NCI-H1930 (cell line): ENCODE results near the gene VPS39.

Source experiments
- DNase-seq, 2 experiments: peaks; one replicate each; lab custom pipeline; 2025; lab: John Stamatoyannopoulos, UW

VPS39 gene

DNA sequence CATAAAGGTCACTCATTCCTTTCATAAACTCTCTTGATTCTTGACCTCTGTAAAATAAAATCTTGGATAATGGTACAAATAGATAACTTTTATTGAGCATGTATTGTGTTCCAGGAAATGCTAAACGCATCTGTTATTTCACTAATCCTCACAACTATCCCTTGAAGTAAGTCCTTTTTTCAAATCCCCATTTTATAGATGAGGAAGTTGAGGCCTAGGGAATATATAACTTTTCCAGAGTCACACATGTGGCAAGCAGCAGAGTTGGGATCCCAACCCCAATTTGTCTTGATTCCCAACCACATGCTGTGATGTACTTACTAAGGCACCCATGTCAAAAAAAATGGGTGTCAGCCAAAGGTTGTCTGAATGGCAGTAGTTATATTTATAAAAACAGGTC is 6.3 kb downstream of the VPS39 start:
- DNase-seq: no peak

DNA sequence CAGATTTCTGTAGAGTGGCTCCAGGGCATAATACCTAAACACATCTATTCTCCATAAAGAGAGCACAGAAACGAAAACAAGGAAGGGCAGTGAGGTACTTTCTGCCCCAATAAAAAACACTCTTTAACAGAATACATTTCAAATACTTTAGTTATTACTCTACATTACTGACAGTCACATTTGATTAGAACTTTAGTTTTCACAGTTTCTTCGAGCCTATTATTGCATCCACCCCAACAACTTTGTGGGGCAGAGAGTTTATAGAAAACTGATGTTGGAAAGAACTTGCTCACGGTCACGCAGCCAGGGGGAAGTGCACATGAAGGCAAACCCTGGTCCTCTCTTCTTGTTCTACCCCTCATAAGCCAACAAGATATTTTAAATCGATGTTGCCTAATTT is 9.0 kb downstream of the VPS39 start:
- no peak for DNase-seq

DNA sequence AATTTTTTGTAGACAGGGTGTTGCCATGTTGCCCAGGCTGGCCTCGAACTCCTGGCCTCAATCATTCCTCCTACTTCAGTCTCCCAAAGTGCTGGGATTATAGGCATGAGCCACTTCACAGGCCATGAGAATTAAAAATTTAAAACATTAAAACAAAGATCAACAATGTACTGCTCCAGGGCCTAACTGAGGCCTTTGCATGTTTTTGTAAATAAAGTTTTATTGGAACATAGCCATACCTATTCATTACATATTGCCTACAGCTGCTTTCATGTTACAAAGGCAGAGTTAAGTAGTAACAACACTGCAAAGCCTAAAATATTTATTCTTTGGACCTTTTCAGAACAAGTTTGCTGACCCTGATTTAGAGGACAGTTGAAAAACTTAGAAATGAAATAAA is 9.6 kb downstream of the VPS39 start:
- DNase-seq: no peak

DNA sequence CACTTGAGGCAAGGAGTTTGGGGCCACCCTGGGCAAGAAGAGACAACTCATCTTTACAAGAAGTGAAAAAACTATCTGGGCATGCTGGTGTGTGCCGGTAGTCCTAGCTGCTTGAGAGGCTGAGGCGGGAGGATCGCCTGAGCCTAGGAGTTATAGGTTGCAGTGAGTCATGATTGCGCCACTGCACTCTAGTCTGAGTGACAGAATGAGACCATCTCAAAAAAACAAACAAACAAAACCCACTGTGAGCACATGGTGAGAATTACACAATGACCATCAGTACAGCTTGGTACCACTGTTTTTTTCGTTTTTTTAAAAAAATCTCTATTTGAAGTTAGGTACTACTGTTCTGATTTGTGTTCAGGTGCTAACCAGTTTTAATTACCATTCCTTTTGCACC is 13.6 kb downstream of the VPS39 start:
- no peak for DNase-seq

DNA sequence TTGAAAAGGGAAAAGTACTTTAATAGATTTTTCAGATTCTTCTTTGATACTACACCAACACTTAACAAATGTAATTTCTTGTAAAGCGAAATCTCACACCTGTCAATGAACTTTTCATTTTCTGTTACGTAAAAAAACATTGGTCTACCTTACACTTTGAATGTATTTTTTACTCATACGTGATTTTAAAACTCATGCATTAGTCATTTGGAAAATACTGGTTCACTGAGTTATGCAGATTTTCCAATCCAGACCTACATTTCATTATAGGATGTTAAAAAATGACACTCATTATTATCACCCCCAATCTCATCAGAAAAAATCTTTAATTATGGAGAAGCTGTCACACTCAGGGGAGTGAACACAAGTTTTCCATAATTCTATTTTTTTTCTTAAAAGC is 14.7 kb downstream of the VPS39 start:
- no peak for DNase-seq

- DNase-seq: no peak
Observed at GRCh38 chr15:42191610-42192346, 16.3 kb downstream of the VPS39 start.

DNA sequence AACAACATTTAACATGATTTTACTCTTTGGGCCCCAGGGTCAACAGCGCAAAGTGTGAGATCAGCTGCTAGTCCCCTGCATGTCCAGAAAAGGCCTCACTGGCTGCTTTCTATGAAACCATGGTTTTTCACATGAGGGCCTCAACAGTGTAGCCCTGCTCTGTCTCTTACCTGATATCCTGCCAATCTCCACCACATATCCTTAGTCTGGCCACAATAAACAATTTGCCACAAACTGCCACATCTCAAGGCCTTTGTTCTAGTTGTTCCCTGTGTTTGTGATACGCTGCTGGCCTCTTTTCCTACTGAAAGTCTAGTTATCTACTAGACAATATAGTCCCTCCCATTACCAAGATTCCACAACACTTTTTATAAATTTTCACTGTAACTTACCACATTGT is 17.7 kb downstream of the VPS39 start:
- no peak for DNase-seq

DNA sequence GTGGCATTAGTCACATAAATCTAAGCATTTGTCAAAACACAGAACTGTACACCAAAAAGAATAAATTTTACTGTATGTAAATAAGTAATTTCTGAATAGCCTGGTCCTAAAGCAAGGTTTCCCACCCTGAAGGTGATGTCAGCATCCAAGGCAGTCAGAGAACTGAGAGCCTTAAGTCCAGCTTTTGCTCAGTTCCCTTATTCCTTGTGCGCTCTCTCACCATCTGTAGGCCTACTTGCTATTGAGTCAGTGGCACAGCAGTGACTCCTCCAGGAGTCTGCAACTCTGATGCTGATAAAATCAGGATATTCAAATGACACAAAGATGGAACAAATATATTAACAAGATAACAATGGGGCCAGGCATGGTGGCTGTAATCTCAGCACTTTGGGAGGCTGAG is 22.3 kb downstream of the VPS39 start:
- DNase-seq: no peak

DNA sequence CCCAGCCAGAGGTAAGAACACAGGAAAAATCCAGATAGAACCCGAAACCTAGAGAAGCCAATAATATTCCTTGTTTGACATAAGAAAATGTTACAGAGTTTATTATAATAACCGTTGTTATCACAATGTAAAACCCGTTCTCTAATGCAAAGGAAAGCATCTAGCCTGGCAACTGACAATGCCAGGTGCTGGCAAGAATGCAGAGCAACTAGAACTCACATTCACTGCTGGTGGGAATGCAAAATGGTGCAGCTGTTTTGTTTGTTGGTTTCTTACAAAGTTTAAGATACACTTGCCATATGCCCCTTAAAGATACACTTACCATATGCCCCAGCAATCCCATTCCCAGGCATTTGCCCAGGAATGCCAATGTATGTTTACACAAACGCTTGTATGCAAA is 23.4 kb downstream of the VPS39 start:
- no peak for DNase-seq

DNA sequence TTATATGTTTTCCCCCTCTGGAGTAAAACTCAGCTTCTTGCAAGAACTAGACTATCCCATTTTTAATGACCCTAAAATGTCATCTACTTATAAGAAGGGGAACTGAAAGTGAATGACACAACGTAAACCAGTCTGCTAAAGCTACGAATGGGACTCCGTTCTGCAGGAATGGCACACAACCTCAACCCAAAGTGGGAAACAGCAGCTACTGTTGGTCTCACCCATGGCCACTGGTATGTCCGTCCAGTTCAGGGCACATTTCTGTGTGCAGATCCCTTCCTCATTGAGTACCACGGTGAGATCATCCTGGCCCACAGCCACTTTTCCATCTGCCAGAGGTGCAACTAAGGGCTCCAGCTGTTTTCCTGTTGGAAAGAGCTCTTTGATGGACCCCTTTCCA is 23.8 kb downstream of the VPS39 start:
- DNase-seq: no peak

DNA sequence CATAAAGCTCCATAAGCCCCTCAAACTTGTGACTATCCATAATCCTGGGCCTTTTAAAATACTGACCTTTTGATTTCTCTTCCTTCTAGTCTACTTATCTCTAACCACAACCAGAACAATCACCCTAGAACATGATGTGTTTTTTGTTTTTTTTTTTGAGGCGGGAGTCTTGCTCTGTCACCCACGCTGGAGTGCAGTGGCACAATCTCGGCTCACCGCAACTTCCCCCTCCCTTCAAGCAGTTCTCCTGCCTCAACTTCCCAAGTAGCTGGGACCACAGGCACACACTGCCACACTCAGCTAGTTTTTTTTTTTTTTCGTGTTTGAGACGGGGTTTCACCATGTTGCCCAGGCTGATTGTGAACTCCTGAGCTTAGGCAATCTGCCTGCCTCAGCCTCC is 25.1 kb downstream of the VPS39 start:
- DNase-seq: no peak

DNA sequence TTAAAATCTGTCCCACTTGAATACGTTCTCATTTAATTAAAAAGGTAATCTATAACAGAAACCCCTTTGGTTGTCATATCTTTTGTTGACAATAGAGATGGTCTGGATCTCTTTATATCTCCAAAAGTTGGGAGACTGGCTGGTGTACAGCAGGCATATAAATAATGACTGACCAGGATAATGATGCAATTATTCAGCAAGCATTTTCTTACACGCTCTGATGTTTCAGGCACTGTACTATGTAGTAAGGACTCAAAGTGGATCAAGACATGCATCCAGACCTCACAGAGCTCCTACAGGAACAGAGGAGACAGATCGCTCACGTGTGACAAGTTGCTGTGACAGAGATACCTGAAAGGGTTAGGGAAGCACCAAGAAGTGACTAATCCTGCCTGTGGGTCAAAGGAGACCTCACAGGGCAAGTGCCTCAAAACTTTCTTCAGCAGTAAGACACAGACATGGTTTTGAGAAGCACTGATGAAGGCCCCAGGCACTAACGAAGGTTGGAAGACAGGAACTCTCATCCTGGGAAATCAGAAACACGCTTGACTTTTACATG is 25.7 kb downstream of the VPS39 start:
- no peak for DNase-seq

GRCh38 chr15:42178056-42178455 is 30.0 kb downstream of the VPS39 start:
- DNase-seq: no peak

GRCh38 chr15:42175671-42176070 is 32.4 kb downstream of the VPS39 start:
- DNase-seq: no peak

GRCh38 chr15:42172475-42172874 is 35.6 kb downstream of the VPS39 start:
- no peak for DNase-seq

GRCh38 chr15:42171795-42172194 is 36.3 kb downstream of the VPS39 start:
- DNase-seq: no peak

GRCh38 chr15:42171122-42171521 is 37.0 kb downstream of the VPS39 start:
- no peak for DNase-seq

DNA sequence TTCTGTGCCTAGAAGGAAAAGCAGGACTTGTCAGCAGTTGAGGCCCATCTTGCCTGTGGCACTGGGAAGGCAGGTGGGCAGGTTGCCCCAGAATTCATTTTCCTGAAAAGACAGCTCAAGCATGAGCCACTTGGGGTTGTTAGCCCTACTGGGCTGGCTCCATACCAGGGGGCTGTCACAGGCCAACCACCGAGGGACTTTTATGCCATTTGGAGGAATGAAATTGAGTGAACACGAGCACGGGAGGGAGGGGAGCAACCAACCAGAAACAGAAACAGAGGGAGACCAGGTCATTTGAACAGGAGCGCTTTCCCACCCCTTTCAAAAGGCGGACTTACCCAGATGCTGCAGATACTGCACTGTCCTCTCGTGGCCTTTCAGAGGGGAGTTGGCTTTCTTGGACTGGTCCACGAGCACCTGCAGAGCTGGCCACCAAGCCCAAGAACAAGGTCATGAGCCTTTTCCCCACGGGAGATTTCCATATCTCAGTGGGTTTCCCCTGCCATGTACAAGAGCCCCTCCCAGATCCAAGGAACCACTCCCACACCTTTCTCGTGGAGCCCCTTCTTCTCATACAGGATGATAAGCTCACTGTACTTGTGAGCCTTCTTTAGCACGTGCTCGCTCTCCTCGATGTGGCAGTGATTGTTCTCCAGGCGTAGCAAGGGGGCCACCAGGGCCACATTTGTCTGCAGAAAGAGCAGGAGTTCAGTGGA is 41.7 kb downstream of the VPS39 start:
- DNase-seq: no peak

DNA sequence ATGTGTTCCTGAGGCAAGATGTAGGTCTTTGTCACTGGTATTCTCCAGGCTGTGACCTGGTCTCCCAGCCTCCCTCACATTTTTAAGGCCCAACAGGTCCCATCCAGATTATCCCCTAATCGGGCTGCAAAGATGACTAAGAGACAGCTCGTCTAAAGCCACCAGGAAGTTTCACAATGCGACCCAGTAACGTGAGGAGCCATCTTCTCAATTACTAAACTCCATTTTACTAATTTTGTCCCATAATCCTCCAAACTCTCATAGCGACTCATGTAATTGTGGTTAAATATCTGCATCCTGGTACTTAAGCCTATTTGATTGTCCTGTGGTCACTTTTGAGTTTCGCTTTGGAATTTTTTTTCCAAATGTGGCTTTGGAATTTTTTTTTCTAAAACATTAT is 43.0 kb downstream of the VPS39 start:
- DNase-seq: no peak

- DNase-seq: no peak
Observed at GRCh38 chr15:42163947-42164550, 44.1 kb downstream of the VPS39 start.

DNA sequence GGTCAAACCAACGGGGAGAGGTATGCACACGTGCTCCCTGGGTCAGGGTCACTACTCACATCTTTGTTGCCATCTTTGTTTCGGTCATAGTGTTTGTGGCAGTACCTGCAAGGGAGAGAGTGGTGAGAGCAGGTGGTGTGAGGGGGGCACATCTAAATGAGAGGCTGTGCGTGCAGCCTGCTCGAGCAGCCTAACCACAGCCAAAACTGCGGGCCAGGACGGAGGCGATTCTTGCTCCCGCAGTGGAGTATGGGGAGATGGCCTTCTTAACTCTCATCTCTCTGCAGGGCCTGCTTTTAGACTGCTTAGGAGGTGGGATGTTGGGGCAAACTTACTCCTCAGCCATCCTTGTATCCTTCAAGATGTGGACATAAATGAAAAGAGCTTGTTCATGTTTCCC is 44.8 kb downstream of the VPS39 start:
- no peak for DNase-seq

GRCh38 chr15:42160136-42160535 is 48.0 kb downstream of the VPS39 start:
- DNase-seq: no peak

DNA sequence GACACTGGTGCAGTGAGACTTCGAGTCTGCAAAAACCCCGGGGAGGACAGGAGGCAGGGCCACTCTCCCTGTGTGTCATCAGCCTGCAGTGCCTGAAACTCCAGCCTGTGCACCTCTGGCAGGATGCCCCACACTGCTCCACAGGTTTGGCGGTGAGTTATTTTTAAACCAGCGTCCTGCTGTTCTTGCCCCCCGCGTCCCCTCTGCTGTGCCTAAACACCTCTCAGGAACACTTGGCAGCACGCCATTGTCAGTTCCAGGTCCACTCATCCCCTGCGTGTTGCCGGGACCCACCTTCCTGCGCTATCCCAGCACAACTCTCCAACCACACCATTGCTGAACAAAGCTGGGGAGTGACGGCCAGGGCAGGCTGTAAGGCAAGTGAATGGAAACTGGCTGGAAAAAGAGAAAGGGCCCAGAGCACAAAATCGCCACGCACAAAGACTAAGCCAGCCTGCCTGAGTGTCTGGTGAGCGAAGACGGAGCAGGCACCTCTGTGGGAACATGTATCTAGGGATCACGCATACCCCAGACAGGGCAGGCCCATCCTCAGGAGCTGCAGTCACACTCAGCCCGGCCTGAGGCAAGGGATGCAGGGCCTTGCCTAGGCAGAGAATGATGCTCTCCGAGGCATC is 48.6 kb downstream of the VPS39 start:
- no peak for DNase-seq
